Measurements from ENCODE around the gene CDR2.
"Not testable (repeated sequence)": the region's sequence is repeated elsewhere in the genome, so short reads cannot be mapped to it uniquely, and the experiment has no call there.

CDR2 gene

DNA sequence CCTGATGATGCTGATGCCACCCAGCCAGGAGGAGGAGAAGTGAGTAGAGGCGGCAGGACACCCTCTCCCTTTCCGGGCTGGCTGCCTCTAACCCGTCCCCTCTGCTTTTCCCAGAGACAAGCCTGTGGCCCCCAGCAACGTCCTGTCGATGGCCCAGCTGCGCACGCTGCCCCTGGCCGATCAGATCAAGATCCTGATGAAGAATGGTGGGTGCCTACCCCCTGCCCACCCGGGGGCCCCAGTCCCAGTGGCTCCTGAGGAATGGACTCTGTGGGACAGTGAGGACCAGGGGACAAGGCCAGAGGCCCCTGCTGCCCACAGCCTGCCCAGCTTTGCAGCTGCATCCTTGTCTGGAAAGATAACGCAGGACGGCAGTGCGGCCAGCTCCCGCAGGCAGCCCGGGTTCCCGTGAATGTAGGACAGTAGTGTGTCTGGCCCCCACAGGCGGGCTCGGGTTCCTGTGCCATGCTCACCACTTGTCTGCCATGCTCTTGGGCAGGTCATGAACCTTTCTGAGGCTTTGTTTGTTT is 57.4 kb downstream of the CDR2 start:
- Mint-ChIP-seq H3K36me3 (no peaks in the 10 kb centered on the region), H3K4me1 (ENCODE audit: low read depth) (peaks cover 9% of the 10 kb centered on the region), H3K27ac (no peak overlapping the region), H3K4me3 (no peak overlapping the region), H3K9me3 (ENCODE audit: low read depth) (no peaks in the 10 kb centered on the region), H3K27me3 (no peaks in the 10 kb centered on the region)

- Mint-ChIP-seq H3K27me3 (no peaks in the 10 kb centered on the region), H3K9me3 (ENCODE audit: low read depth) (no peaks in the 10 kb centered on the region), H3K4me1 (ENCODE audit: low read depth) (peaks cover 9% of the 10 kb centered on the region), H3K27ac (no peak overlapping the region), H3K36me3 (no peaks in the 10 kb centered on the region), H3K4me3 (no peak overlapping the region)
Observed at GRCh38 chr16:22316411-22316811, 58.0 kb downstream of the CDR2 start.

GRCh38 chr16:22315979-22316378 is 58.4 kb downstream of the CDR2 start:
- Mint-ChIP-seq H3K27ac (no peak overlapping the region), H3K4me3 (no peak overlapping the region), H3K9me3 (ENCODE audit: low read depth) (no peaks in the 10 kb centered on the region), H3K27me3 (no peaks in the 10 kb centered on the region), H3K36me3 (no peaks in the 10 kb centered on the region), H3K4me1 (ENCODE audit: low read depth) (peaks cover 5% of the 10 kb centered on the region)

DNA sequence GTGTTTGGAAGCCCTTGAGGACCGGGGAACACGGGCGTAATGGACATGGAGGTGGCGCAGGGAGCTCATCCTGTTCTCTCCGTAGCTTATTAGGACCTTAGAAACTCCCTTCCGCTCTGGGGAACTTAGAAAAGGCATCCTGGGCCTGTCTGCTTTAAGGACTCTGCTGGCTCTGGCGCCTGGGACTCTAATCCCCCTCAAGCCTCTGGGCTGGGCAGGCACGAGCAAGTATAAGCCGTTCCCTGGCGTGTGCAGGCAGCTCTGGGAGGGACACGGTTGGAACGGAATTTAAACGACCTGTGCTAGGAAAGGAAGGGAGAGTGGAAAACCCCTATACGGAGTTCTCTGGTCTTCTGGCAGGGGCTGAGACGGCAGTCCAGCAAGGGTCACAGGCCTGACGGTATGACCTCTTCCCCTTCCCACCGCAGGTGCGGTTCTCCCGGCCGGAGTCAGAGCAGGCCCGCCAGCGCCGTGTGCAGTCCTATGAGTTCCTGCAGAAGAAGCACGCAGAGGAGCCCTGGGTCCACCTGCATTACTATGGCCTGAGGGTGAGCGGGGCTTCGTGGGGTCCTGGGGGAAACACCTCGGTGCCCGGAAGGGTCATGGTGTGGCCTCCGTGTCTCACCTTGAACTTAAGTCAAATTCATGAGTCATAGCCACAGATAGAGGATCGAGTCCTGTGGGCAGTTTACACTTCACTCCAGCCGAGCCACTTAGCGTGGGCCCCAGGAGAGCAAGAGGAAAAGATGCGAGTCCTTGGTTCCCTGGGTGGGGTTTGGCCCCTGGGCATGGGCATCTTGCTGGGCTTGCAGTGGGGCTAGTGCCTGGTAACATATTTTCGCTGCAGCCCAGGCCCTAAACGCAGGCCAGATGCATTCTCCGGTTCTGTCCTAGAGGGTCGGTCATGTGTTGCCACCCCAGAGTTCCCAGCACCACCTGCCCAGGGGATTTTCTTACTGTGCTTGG is 59.5 kb downstream of the CDR2 start:
- Mint-ChIP-seq H3K27ac (no peak overlapping the region), H3K4me3 (no peak overlapping the region), H3K4me1 (ENCODE audit: low read depth) (no peaks in the 10 kb centered on the region), H3K27me3 (no peaks in the 10 kb centered on the region), H3K9me3 (ENCODE audit: low read depth) (no peaks in the 10 kb centered on the region), H3K36me3 (no peaks in the 10 kb centered on the region)

GRCh38 chr16:22313876-22314470 is 60.4 kb downstream of the CDR2 start:
- Mint-ChIP-seq H3K4me3 (no peak overlapping the region), H3K27me3 (no peaks in the 10 kb centered on the region), H3K27ac (no peak overlapping the region), H3K9me3 (ENCODE audit: low read depth) (no peaks in the 10 kb centered on the region), H3K36me3 (no peaks in the 10 kb centered on the region), H3K4me1 (ENCODE audit: low read depth) (no peaks in the 10 kb centered on the region)

DNA sequence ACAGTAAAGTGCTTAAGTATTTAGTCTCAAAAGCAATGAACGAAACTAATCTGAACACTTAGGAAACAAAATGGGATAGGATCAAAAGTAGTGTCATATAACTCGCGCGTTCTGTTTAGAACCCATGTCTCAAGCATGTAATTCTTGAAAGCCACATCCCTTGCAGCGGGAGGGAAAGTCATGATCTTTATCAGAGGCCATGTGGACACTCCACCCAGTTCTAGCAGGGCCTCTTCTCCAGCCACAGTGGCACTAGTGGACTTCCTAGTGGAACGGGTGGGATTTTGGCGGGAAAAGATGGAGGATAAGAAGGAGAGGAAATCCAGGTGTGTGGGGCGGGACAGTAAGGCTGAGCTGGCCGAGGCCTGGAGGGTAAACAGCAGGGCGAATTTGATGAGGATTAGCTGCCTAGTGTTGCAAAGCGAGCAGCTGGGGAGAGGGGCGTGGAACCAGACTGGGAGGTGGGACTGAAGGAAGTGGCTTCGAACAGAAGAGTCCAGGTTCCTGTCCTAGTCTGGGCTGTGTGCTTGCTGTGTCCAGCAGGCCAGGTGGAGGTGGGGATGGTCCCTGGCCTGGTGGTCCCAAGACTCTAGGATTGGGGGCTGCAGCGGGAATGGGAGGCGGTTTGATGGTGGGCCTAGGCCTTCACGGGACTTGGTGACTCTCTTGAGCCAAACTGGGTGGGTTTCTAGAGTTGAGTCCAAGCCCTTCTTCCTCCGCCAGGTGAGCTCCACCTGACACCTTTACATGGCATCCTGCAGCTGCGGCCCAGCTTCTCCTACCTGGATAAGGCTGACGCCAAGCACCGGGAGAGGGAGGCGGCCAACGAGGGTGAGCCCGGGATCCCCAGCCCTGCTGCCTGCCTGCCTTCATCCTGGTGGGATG is 61.3 kb downstream of the CDR2 start:
- Mint-ChIP-seq H3K27ac (peak overlapping the region; percentile 54), H3K36me3 (no peaks in the 10 kb centered on the region), H3K4me1 (ENCODE audit: low read depth) (no peaks in the 10 kb centered on the region), H3K27me3 (no peaks in the 10 kb centered on the region), H3K4me3 (no peak overlapping the region), H3K9me3 (ENCODE audit: low read depth) (no peaks in the 10 kb centered on the region)

DNA sequence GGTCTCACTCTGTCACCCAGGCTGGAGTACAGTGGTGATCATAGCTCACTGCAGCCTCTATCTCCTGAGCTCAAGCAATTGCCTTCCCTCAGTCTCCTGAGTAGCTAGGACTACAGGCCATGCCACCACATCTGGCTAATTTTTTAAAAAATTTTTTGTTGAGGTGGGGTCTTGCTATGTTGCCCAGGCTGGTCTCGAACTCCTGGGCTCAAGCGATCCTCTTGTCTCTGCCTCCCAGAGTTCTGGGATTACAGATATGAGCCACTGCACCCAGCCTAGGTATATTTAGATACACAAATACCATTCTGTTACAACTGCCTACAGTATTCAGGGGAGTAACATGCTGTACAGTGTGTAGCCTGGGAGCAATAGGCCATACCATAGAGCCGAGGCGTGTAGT is 62.9 kb downstream of the CDR2 start:
- H3K27ac Mint-ChIP-seq: no peak overlapping the region
- no peaks in the 10 kb centered on the region for H3K9me3 Mint-ChIP-seq (ENCODE audit: low read depth)
- H3K27me3 Mint-ChIP-seq: no peaks in the 10 kb centered on the region
- no peaks in the 10 kb centered on the region for H3K4me1 Mint-ChIP-seq (ENCODE audit: low read depth)
- H3K36me3 Mint-ChIP-seq: no peaks in the 10 kb centered on the region
- H3K4me3 Mint-ChIP-seq: no peak overlapping the region

DNA sequence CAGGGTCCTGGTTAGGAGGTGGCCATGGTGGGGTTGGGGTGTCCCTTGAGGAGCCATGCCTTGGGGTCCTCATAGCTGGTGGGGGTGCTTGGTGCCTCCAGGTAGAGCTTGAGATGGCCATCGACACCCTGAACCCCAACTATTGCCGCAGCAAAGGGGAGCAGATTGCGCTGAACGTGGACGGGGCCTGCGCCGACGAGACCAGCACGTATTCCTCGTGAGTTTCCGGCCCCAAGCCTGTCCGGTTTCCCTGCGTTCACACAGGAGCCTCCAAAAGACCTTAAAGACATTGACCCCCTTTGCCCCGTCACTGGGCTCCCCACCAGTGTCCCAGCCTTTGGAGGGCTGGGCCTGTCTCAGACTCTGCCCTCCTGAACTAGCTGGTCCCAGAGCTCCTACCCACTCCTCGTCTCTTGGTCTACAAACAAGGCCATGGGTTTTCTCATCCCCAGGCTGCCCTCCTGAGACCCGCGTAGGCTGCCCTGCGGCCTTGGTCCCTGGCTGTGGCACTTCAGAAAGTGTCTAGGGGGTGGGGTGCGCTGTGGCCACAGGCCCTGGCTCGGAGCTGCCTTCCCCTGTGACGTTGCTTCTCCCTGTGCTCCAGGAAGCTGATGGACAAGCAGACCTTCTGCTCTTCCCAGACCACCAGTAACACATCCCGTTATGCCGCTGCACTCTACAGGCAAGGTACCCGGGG is 65.4 kb downstream of the CDR2 start:
- Mint-ChIP-seq H3K36me3 (no peaks in the 10 kb centered on the region), H3K27me3 (no peaks in the 10 kb centered on the region), H3K9me3 (ENCODE audit: low read depth) (no peaks in the 10 kb centered on the region), H3K27ac (no peak overlapping the region), H3K4me1 (ENCODE audit: low read depth) (peaks cover 4% of the 10 kb centered on the region), H3K4me3 (no peak overlapping the region)

DNA sequence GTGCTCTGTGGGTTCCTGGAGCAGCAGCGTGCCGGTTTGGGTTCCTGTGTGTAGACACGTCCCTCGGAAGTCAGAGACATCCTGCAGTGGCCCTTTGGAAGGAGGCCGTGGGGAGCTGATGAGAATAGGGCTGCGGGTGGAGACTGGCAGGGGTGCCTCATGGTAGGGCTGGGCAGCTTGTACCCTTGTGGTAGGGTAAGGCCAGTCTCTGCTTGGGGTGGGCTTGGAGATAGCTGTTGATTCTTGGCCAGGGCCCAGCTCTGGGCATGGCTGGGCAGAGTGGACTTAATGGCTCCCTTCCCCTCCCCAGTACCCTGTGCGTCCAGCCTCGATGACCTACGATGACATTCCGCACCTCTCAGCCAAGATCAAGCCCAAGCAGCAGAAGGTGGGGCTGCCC is 66.6 kb downstream of the CDR2 start:
- Mint-ChIP-seq H3K4me3 (no peak overlapping the region), H3K36me3 (no peaks in the 10 kb centered on the region), H3K27me3 (no peaks in the 10 kb centered on the region), H3K9me3 (ENCODE audit: low read depth) (no peaks in the 10 kb centered on the region), H3K4me1 (ENCODE audit: low read depth) (peaks cover 9% of the 10 kb centered on the region), H3K27ac (no peak overlapping the region)

GRCh38 chr16:22306788-22307187 is 67.6 kb downstream of the CDR2 start:
- Mint-ChIP-seq H3K9me3 (ENCODE audit: low read depth) (no peaks in the 10 kb centered on the region), H3K36me3 (no peaks in the 10 kb centered on the region), H3K27ac (no peak overlapping the region), H3K4me3 (no peak overlapping the region), H3K4me1 (ENCODE audit: low read depth) (peaks cover 15% of the 10 kb centered on the region), H3K27me3 (no peaks in the 10 kb centered on the region)

DNA sequence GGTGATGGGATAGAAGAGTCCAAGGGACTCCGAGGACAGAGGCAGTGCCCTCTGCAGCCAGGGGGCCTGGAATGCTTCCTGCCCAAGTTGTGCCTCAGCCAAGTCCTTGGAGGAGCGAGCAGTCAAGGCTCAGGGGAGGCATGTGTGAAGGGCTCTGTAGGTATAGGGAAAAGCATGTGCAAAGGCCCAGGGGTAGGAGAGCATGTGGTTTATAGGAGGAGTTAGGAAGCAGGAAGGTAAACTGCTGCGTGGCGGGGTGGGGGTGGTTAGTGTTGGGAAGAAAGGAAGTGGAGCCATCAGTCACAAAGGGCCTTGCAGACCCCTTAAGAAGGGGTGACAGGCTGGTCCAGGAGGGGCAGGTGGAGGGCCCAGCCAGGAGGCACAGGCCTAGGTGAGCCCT is 70.0 kb downstream of the CDR2 start:
- Mint-ChIP-seq H3K36me3 (no peaks in the 10 kb centered on the region), H3K27me3 (no peaks in the 10 kb centered on the region), H3K9me3 (ENCODE audit: low read depth) (no peaks in the 10 kb centered on the region), H3K4me1 (ENCODE audit: low read depth) (peaks cover 34% of the 10 kb centered on the region), H3K4me3 (no peak overlapping the region), H3K27ac (no peak overlapping the region)

GRCh38 chr16:22302776-22303363 is 71.5 kb downstream of the CDR2 start:
- no peaks in the 10 kb centered on the region for H3K36me3 Mint-ChIP-seq
- H3K4me3 Mint-ChIP-seq: no peak overlapping the region
- no peaks in the 10 kb centered on the region for H3K27me3 Mint-ChIP-seq
- no peaks in the 10 kb centered on the region for H3K9me3 Mint-ChIP-seq (ENCODE audit: low read depth)
- peaks cover 44% of the 10 kb centered on the region for H3K4me1 Mint-ChIP-seq (ENCODE audit: low read depth)
- no peak overlapping the region for H3K27ac Mint-ChIP-seq

GRCh38 chr16:22301423-22301822 is 73.0 kb downstream of the CDR2 start:
- not testable (repeated sequence) for H3K27ac Mint-ChIP-seq

DNA sequence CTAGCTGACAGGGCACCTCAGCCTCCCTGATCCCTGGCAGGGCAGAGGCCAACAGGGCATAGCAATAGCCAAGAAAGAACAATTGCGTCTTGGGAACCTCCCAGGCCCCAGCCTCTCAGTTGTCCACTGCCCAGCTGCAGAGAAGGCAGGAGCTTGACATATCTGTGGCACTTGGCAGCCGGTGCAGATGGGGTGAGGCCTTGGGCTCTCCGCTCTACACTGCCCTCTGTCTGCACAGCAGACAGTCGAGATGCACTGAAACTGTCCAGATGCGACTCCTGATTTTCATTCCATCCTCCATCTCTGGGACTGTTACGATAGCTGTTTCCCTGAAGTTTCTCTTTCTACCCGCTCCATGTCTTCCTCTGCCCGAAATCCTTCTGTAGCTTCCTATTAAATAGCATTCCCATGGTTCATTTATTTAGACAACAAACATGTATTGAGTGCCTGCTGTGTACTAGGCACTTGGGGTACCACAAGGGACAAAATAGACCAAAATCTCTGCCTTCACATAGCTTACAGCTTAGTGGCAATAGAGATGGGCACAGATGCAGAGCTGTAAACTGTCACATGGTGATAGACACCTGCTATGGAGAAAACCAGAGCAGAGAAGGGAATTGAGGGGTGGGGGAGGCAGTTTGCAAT is 73.9 kb downstream of the CDR2 start:
- Mint-ChIP-seq H3K27ac (peak overlapping the region; percentile 37), H3K4me3 (peak overlapping the region; percentile 64), H3K4me1 (ENCODE audit: low read depth) (peaks cover 53% of the 10 kb centered on the region)

More at GRCh38 chr16:22301423-22301822, 73.0 kb downstream of the CDR2 start:
- H3K4me3 Mint-ChIP-seq; H3K27me3 Mint-ChIP-seq; H3K36me3 Mint-ChIP-seq; H3K9me3 Mint-ChIP-seq (ENCODE audit: low read depth): not testable (repeated sequence)
- H3K4me1 Mint-ChIP-seq (ENCODE audit: low read depth): peaks cover 48% of the 10 kb centered on the region

More for the DNA sequence above, 73.9 kb downstream of the CDR2 start:
- Mint-ChIP-seq H3K9me3 (ENCODE audit: low read depth) (no peaks in the 10 kb centered on the region), H3K36me3 (no peaks in the 10 kb centered on the region), H3K27me3 (no peaks in the 10 kb centered on the region)

All from activated naive CD8-positive, alpha-beta T cell (primary cell).